Activated naive CD4-positive, alpha-beta T cell treated with anti-CD3 and anti-CD28 coated beads, Interleukin-2, amount 10 ng/mL, durations not matched to agents 7 days and 5 days (primary cell): Measurements from ENCODE around the gene ANP32D.
"Not testable (repeated sequence)": the region's sequence is repeated elsewhere in the genome, so short reads cannot be mapped to it uniquely, and the experiment has no call there.

ENCODE experiments used
- CTCF ChIA-PET: fragments of 350-600 bp; sonication (Branson Sonifier 250); formaldehyde crosslinking; loops from one replicate; lab custom pipeline; 2021; ENCODE audit warnings: antibody characterized with exemption; lab: Charles Lee
- DNase-seq: peaks from one replicate; pipeline ENCODE4 v3.0.0-alpha.2; 2020
- H3K27ac Mint-ChIP-seq: one replicate; pipeline ENCODE4 v1.8.0; 2021; ENCODE audit warnings: mild to moderate bottlenecking, moderate library complexity, mixed read lengths
- H3K27me3 Mint-ChIP-seq: one replicate; pipeline ENCODE4 v1.8.0; 2021; ENCODE audit warnings: mild to moderate bottlenecking, mixed read lengths
- H3K36me3 Mint-ChIP-seq: one replicate; pipeline ENCODE4 v1.8.0; 2021; ENCODE audit warnings: mixed read lengths
- H3K4me1 Mint-ChIP-seq: one replicate; pipeline ENCODE4 v1.8.0; 2021; ENCODE audit warnings: mixed read lengths
- H3K4me3 Mint-ChIP-seq: one replicate; pipeline ENCODE4 v1.8.0; 2021; ENCODE audit warnings: mild to moderate bottlenecking, moderate library complexity, mixed read lengths
- H3K9me3 Mint-ChIP-seq: one replicate; pipeline ENCODE4 v1.8.0; 2021; ENCODE audit warnings: mixed read lengths

ANP32D gene

GRCh38 chr12:48473061-48473460 is 702 bp downstream of the ANP32D start:
- H3K9me3 Mint-ChIP-seq: peaks cover 25% of the 10 kb centered on the region
- H3K27ac Mint-ChIP-seq: no peak overlapping the region
- no peaks in the 10 kb centered on the region for H3K36me3 Mint-ChIP-seq
- H3K4me1 Mint-ChIP-seq: no peaks in the 10 kb centered on the region
- H3K27me3 Mint-ChIP-seq: peaks cover 5% of the 10 kb centered on the region
- no peak overlapping the region for H3K4me3 Mint-ChIP-seq
- CTCF ChIA-PET: no interaction called here
- DNase-seq: no peak

- H3K27ac Mint-ChIP-seq, CTCF ChIA-PET: not testable (repeated sequence)
- H3K9me3 Mint-ChIP-seq: peaks cover 19% of the 10 kb centered on the region
Observed at GRCh38 chr12:48474497-48474896, 2.1 kb downstream of the ANP32D start.

GRCh38 chr12:48482198-48482597 is 9.8 kb downstream of the ANP32D start, which contains the start of gene C12orf54:
C12orf54 (plus strand) TSS chr12:48482498; CDS start chr12:48483297, 799 bp downstream.
- DNase-seq: no peak
- Mint-ChIP-seq H3K27ac (no peak within 1 kb of the TSS), H3K36me3 (no peaks in the 10 kb centered on the region), H3K9me3 (peaks cover 3% of the 10 kb centered on the region), H3K4me3 (no peak within 1 kb of the TSS), H3K4me1 (no peaks in the 10 kb centered on the region), H3K27me3 (no peaks in the 10 kb centered on the region)
- CTCF ChIA-PET: no interaction called here

More at GRCh38 chr12:48474497-48474896, 2.1 kb downstream of the ANP32D start:
- not testable (repeated sequence) for H3K4me1 Mint-ChIP-seq, H3K27me3 Mint-ChIP-seq, H3K4me3 Mint-ChIP-seq, H3K36me3 Mint-ChIP-seq, DNase-seq

GRCh38 chr12:48482930-48483329 is 10.6 kb downstream of the ANP32D start:
- H3K36me3 Mint-ChIP-seq: no peaks in the 10 kb centered on the region
- no peaks in the 10 kb centered on the region for H3K27me3 Mint-ChIP-seq
- no peak for DNase-seq
- no peak overlapping the region for H3K27ac Mint-ChIP-seq
- H3K9me3 Mint-ChIP-seq: peaks cover 1% of the 10 kb centered on the region
- CTCF ChIA-PET: no interaction called here
- H3K4me1 Mint-ChIP-seq: no peaks in the 10 kb centered on the region
- H3K4me3 Mint-ChIP-seq: no peak overlapping the region

GRCh38 chr12:48486261-48486660 is 13.9 kb downstream of the ANP32D start:
- CTCF ChIA-PET: no interaction called here
- Mint-ChIP-seq H3K36me3 (no peaks in the 10 kb centered on the region), H3K27ac (no peak overlapping the region), H3K4me3 (no peak overlapping the region), H3K27me3 (peaks cover 4% of the 10 kb centered on the region), H3K4me1 (no peaks in the 10 kb centered on the region), H3K9me3 (no peaks in the 10 kb centered on the region)
- no peak for DNase-seq

- DNase-seq: no peak
- Mint-ChIP-seq H3K36me3 (no peaks in the 10 kb centered on the region), H3K27ac (no peak overlapping the region), H3K4me1 (no peaks in the 10 kb centered on the region), H3K9me3 (no peaks in the 10 kb centered on the region), H3K4me3 (no peak overlapping the region), H3K27me3 (peaks cover 4% of the 10 kb centered on the region)
- CTCF ChIA-PET: no interaction called here
Observed at GRCh38 chr12:48486679-48487078, 14.3 kb downstream of the ANP32D start.

GRCh38 chr12:48489012-48489411 is 16.7 kb downstream of the ANP32D start:
- H3K27ac Mint-ChIP-seq: no peak overlapping the region
- no peaks in the 10 kb centered on the region for H3K4me1 Mint-ChIP-seq
- H3K4me3 Mint-ChIP-seq: no peak overlapping the region
- H3K9me3 Mint-ChIP-seq: no peaks in the 10 kb centered on the region
- DNase-seq: no peak
- H3K27me3 Mint-ChIP-seq: peaks cover 4% of the 10 kb centered on the region
- CTCF ChIA-PET: interaction anchor here (1.1 kb wide), 1 partner anchor 9 kb away, joined by 4 read pairs; no protein-coding TSS in a partner anchor
- no peaks in the 10 kb centered on the region for H3K36me3 Mint-ChIP-seq

- CTCF ChIA-PET, H3K27ac Mint-ChIP-seq, H3K4me3 Mint-ChIP-seq, H3K36me3 Mint-ChIP-seq, H3K27me3 Mint-ChIP-seq, H3K9me3 Mint-ChIP-seq, DNase-seq, H3K4me1 Mint-ChIP-seq: not testable (repeated sequence)
Observed at GRCh38 chr12:48489456-48489855, 17.1 kb downstream of the ANP32D start.

GRCh38 chr12:48500281-48500680 is 27.9 kb downstream of the ANP32D start:
- not testable (repeated sequence) for H3K4me1 Mint-ChIP-seq

GRCh38 chr12:48506836-48507235 is 34.5 kb downstream of the ANP32D start:
- CTCF ChIA-PET: not testable (repeated sequence)

More at GRCh38 chr12:48500281-48500680, 27.9 kb downstream of the ANP32D start:
- H3K27ac Mint-ChIP-seq, H3K9me3 Mint-ChIP-seq, H3K4me3 Mint-ChIP-seq, CTCF ChIA-PET, DNase-seq, H3K27me3 Mint-ChIP-seq, H3K36me3 Mint-ChIP-seq: not testable (repeated sequence)

GRCh38 chr12:48508987-48509386 is 36.6 kb downstream of the ANP32D start:
- Mint-ChIP-seq H3K4me1 (no peaks in the 10 kb centered on the region), H3K9me3 (peaks cover 1% of the 10 kb centered on the region), H3K4me3 (no peak overlapping the region), H3K36me3 (no peaks in the 10 kb centered on the region), H3K27me3 (no peaks in the 10 kb centered on the region), H3K27ac (no peak overlapping the region)
- CTCF ChIA-PET: no interaction called here
- DNase-seq: no peak

More at GRCh38 chr12:48506836-48507235, 34.5 kb downstream of the ANP32D start:
- H3K9me3 Mint-ChIP-seq, H3K27ac Mint-ChIP-seq, H3K4me1 Mint-ChIP-seq, H3K4me3 Mint-ChIP-seq, H3K27me3 Mint-ChIP-seq, DNase-seq, H3K36me3 Mint-ChIP-seq: not testable (repeated sequence)

- DNase-seq: no peak
- no peaks in the 10 kb centered on the region for H3K36me3 Mint-ChIP-seq
- peaks cover 1% of the 10 kb centered on the region for H3K9me3 Mint-ChIP-seq
- no peak overlapping the region for H3K27ac Mint-ChIP-seq
- CTCF ChIA-PET: no interaction called here
- no peak overlapping the region for H3K4me3 Mint-ChIP-seq
- H3K27me3 Mint-ChIP-seq: no peaks in the 10 kb centered on the region
- H3K4me1 Mint-ChIP-seq: no peaks in the 10 kb centered on the region
Observed at GRCh38 chr12:48510111-48510510, 37.8 kb downstream of the ANP32D start.

- no peaks in the 10 kb centered on the region for H3K27me3 Mint-ChIP-seq
- DNase-seq: no peak
- H3K9me3 Mint-ChIP-seq: peaks cover 1% of the 10 kb centered on the region
- no peaks in the 10 kb centered on the region for H3K36me3 Mint-ChIP-seq
- no peak overlapping the region for H3K4me3 Mint-ChIP-seq
- H3K27ac Mint-ChIP-seq: no peak overlapping the region
- no peaks in the 10 kb centered on the region for H3K4me1 Mint-ChIP-seq
- CTCF ChIA-PET: no interaction called here
Observed at GRCh38 chr12:48512855-48513254, 40.5 kb downstream of the ANP32D start.

- H3K9me3 Mint-ChIP-seq: peaks cover 1% of the 10 kb centered on the region
- no peak overlapping the region for H3K4me3 Mint-ChIP-seq
- H3K4me1 Mint-ChIP-seq: no peaks in the 10 kb centered on the region
- no peaks in the 10 kb centered on the region for H3K36me3 Mint-ChIP-seq
- H3K27ac Mint-ChIP-seq: no peak overlapping the region
- H3K27me3 Mint-ChIP-seq: no peaks in the 10 kb centered on the region
- CTCF ChIA-PET: no interaction called here
- no peak for DNase-seq
Observed at GRCh38 chr12:48514728-48515127, 42.4 kb downstream of the ANP32D start.

- H3K4me1 Mint-ChIP-seq, H3K4me3 Mint-ChIP-seq, H3K36me3 Mint-ChIP-seq, H3K27me3 Mint-ChIP-seq, H3K27ac Mint-ChIP-seq, CTCF ChIA-PET, DNase-seq, H3K9me3 Mint-ChIP-seq: not testable (repeated sequence)
Observed at GRCh38 chr12:48520381-48520780, 48.0 kb downstream of the ANP32D start.
